Activated CD4-positive, alpha-beta T cell treated with anti-CD3 and anti-CD28 coated beads, Interleukin-2, amount 50 U/mL, for 16 hours (primary cell): ENCODE results near the gene NOTCH4.
A peak's percentile ranks its signal among the peaks of the same experiment; 100 is the strongest.
"Not testable (repeated sequence)": the region's sequence is repeated elsewhere in the genome, so short reads cannot be mapped to it uniquely, and the experiment has no call there.

Source experiments
- DNase-seq: peaks from one replicate; pipeline ENCODE4 v3.0.0-alpha.2; 2020

NOTCH4 gene

DNA sequence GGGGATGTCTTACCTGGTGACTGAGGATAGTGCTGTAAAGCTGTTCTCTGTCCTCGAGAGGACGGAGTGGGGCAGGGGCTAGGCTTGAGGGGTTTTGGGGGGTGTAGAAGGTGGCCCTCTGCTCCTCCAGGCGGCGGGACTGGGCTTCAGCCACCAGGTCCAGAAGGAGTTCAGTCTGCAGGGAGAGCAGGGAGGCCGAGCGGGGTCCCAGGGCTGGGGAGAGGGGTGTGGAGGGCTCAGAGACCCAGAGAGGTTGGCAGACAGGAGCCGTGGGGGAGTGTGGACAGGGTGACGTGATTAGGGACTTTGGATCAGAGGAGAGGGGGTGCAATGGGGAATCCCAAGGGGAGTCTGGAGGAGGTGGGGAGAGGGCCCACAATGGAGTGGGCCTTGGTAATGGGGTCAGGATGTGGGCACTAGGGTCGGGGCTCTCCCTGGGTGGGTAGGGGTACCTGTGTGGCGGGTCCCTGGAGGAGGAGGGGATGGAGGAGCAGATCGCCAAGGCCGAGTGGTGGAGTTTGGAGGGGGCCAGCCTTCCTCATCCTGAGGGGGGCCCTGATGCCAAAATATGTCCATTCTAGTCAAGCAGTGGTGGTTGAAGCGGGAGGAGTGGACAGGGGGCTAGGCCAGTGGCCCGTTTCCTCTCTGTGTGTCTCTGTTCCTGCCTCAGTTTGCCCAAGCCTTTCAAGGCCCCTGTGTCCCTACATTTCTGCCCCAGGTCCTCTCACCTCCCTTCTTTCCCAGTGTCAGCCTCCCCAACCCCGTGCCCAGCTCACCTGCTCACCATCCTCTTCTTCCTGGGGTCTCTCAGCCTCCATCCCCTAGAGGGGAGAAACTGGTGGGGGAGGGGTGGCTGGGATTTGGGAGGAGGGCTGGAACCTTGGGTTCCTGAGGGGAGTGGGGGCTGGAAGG, 31.9 kb downstream of the NOTCH4 start:
- DNase-seq, result no peak

DNA sequence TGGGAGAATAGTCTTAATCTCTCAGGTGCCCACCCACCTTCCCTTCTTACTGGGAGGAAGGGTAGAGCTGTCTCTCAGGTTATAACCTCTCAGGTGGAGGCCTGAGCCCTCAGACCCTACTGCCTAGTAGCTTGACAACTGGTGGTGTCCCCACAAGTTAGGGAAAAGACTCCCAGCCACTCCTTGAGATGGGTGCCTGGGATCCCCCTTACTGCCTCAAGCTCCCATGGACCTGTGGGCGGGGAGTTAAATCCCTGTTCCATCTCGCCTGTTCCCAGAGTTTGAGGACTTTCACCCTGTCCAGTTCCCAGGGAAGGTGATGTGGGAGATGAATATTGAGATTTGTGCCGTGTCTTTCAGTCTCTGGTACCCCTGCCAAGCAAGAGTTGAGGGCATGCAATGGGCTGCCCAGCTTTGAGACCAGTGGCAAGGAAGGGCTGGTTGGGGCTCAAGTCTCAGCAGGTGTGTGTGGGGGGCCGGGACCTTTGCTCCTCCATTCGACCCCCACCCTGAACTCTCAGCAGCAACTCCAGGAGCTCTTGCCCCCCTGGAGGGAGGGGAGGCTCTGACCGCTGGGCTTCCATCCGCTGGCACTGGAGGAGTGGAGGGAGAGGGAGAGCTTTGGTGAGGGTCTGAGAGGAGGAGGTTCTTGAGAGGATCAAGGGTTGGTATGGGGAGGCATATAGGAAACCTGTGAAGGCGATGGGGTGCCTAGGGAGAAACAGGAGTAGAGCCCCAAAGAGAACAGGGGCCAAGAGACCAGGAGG, 32.8 kb downstream of the NOTCH4 start:
- DNase-seq, result no peak

DNA sequence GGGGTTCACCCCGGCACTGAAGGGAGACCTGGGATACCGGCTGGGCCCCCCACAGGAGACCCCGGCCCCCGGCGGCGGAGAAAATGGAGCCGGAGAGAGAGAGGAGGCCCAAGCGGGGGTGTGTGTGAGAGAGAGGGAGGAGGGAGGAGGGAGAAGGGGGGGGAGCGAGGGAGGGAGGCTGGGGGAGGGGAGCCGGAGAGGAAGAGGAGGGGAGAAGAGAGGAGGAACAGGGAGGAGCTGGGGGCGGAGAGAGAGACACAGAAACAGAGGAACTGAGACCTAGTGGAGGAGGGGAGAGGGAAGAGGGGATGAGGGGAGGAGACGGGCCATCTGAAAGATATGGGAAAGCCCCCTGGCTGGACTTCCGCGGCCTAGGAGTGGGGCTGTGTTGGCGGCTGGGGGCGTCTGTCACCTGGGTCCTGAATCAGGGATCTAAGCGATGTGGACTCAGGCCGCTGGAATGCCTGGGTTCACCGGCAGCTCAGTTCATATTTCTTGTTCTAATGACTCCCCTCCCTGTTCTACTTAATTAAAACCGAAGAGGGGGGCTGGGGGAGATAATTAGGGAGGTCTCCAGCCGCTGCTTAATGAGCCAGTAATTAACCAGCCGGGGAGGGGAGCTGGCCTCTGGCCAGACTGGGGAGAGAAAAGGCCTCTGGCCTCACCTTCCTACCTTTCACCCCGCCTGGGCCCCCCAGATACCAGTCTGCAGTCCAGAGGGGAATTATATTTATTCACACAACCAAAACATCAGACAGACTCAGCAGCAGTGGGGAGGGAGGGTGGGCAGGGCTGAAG, 33.6 kb downstream of the NOTCH4 start, which contains the start of gene PBX2:
TSS of gene PBX2 (minus strand) at position 149 of the 798 bp plus-strand sequence. CDS start 287 bp downstream, outside the sequence.
- DNase-seq, result peak; percentile 93

DNA sequence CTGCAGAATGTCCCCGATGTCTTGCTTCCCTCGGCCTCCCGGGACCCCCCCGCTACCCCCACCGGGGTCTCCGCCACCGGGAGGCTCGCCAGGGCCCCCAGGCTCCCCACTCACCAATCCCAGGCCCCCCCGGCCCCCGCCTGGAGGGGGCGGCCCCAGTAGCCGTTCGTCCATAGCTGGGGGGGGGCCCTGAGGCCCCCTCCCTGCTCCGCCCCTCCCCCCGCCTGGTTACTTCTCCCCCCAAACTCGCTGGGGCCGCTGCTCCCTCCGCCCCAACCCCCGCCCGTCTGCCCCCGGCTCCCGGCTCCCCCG, 34.2 kb downstream of the NOTCH4 start:
- no peak for DNase-seq

DNA sequence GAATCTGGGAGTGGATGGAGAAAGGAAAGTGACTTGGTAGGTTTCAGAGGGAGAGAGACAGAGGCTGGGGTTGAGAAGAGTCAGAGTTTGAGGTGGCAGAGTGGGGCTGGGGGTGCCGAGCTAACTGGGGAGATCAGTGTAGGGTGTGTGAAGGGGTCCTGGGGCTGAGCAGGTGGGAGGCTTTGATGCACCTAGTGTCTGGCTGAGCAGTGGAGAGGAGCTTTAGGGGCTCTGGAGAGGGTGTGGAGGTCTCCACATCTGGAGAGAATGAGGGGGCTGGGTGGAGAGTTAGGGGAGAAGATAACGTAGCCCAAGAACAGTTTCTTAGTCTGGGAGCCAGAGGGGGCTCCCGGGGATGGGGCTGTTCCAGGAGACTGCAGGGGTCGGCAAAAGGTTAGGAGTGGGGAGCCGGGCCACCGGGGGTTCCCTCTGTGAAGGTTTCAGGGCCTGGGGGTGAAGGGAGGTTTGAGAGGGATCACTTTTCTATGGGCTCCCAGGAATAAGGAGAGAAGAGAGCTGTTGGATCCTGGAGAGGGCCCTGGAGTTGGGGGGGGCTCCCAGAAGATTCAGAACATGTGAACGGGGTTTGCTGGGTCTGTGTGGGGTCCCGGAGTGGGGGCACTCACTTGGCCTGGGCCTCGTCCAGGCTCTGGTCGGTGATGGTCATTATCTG, 34.7 kb downstream of the NOTCH4 start:
- no peak for DNase-seq

DNA sequence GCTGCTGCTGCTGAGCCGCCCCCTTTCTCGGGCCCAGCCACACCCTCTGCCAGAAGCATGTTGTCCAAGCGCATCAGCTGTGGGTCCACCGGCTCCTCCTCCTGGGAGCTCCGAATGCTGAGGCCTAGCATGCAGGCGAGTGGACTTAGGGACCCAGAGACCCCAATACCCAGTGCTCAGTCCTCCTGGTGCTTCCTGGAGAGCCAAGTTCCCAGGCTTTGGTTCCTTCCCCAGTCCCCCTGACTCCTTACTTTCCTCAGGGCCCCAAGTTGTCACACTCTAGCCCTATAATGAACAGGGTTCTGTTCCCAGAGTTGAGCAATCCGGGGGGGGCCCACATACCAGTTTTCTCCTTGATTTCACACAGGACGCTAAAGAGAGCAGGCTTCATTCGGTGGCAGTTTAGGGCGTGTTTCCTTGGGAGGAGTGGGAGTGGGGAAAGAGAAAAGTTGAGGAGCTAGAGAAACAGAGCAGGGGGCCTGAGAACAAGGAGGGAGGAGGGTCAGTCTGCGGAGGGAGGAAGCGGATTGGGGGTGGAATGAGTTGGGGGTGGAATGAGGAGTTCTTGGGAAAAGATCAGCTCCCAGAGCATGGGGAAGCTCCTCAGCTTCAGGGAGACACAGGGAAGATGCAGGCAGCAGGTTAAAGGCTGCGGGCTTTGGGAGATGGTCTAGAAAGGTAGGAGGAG, 35.3 kb downstream of the NOTCH4 start:
- no peak for DNase-seq

DNA sequence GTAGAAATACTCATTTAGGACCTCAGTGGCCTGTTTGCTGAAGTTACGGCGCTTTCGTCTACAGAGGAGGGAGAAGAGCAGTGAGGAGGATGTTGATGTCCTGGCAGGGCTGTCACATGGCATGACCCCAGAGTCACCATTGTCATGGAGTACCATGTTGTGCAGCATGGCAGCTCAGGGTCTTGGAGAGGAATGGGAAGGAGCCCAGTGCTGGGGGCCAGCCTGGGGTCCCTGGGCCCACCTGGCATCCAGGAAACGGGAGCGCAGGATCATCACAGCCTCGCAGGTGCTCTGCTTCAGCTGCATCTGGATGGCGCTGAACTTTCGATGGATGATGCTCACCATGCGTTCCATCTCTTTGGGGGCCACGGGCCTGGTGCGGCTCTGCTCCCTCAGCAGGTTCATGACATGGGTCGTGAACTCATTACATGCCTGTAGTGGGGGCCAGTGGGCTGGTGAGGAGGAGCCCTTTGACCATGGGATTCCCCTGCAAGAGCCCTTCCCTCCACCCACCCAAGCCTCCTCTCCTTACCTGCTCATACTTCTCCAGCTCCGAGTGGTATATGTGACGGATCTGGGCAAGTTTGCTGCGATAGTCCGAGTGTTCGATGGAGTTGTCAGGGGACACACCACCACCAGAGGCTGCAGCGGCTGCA, 36.0 kb downstream of the NOTCH4 start:
- DNase-seq, result not testable (repeated sequence)

DNA sequence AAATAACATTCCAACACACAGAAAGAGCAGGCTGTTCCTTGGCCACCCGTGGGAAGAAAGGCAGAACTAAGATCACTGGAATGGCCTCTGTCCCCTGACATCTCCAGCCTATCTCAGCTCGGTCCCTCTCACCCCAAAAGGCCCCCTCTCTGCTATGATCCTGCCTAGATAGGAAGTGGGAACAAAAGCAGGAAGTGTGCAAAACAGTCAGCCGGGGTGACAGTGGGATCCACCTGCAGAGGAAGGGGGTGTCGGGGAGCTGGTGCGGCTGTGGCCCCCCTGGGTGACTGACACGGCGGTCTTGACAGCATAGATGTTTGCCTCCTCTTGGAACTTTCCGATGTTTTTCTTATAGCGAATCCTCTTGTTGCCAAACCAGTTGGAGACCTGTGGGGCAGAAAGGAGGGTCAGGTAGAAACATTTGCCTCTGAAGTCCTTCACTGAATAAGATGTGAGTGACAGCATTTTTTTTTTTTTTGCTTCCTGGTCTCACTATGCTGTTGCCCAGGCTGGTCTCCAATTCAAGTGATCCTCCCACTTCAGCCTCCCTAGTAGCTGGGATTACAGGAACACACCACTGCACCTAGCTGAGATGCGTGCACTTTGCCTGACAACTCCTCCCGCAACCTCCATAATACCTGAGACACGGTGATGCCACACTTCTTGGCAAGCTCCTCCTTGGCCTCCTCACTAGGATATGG, 36.7 kb downstream of the NOTCH4 start:
- DNase-seq, result no peak

DNA sequence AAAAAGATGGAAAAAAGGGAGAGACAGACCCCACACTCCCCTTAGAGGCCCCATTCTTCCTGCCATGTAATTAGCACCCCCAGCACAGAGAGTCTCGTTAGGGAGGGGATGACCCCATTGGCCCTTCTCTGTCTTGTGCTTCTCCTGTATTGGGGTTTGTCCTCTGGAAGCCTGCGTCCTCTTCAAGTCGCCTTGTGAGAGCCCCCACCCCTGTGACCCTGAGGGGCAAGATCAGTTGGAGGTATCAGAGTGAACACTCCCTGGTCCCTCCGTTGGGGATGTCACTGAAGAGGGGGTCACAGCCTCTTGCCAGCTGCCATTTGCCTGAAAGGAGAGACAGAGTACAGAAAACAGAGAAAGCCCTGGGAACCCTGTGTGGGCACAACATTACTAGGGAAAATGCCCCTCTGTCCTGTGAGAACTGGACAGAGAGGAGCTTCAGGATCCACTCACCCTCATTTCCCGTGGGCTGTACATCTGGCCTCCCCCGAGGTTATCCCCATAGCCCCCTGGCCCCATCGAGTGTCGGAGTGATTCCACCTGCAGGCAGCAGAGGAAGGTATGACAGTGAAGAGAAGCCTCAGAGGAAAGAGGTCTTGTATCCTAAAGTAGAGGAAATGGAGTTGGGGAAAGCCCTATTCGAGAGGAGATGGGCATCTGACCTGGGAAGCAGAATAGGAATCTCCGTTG, 37.6 kb downstream of the NOTCH4 start:
- not testable (repeated sequence) for DNase-seq

DNA sequence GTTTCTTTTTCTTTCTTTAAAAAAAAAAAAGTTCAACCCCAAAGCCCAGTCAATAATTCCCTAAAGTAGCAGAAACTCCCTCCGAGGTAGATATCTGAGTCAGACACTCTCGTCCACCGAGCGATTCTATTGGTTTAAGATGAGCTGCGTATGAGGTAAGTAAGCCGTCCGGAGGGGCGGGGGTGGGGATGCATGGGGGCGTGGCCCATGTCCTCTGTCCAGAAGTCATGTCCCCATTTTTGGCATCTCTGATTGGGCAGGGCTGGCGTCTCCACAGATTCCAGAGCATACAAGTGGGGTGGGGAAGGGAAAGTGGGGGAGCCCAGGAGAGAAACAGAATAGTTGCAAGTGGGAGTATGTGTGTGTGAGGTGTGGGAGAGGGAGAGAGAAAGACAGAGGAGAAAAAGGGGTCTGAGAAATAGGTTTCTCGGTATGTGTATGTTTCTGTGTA, 38.2 kb downstream of the NOTCH4 start:
- DNase-seq, result peak; percentile 77

DNA sequence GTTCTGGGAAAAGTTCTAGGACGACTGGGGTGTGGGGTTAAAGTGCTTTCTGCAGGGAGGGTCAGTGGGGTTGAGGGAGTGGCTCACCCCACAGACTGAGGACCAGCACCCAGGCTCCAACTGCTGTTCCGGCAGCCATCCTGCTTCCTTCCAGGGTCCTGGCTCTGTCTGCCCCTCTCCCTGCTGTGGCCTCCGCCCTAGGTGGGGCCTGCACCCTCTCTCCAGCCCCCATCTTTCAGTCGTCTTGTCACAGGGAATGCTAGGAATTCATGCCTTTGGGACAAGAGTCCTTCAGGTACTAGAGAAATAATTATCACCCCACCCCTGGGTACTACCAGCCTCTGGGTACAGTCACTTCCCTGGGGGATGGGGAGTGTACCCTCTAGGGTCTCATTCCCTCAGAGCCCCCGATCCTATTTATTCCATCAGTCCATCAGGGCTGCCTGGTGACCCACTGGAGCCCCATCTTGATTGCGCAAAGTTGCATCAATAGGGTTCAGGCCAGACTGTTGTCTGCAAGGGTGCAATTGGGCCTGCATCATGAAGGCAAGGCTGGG, 39.7 kb downstream of the NOTCH4 start, which contains the start of gene AGER:
TSS of gene AGER (minus strand) at position 170 of the 557 bp plus-strand sequence. CDS start at position 139, 31 bp downstream.
- no peak for DNase-seq

DNA sequence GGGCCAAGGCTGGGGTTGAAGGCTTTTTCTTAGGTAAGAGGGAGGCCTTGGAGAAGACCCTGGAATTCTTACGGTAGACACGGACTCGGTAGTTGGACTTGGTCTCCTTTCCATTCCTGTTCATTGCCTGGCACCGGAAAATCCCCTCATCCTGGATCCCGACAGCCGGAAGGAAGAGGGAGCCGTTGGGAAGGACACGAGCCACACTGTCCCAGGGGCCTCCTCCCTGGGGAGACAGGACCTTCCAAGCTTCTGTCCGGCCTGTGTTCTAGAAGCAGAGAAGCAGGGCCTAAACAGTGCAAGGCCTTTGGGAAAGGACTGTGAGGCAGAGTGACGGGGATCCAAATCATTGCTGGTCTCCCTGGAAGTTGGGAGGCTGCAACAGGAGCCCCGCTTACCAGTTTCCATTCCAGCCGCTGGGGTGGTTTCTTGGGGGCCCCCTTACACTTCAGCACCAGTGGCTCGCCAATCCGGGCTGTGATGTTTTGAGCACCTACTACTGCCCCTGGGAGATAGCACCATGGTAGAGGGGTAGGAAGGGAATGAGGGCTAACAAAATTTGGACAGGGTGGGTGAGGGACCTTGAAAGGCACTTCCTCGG, 40.3 kb downstream of the NOTCH4 start:
- no peak for DNase-seq

DNA sequence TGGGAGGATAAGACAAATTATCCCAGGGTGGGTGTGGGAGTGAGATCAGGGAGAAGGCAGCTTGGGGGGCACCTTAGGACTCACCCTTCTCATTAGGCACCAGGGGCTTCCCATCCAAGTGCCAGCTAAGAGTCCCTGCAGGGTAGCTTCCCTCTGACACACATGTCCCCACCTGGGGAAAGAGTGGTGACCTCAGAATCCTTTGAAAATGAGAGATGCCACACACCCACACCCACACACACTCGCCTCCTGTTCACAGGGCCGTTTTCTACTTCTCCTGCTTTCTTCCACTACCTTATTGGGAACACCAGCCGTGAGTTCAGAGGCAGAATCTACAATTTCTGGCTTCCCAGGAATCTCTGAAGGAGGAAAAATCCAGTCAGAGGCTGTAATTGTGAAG, 40.8 kb downstream of the NOTCH4 start:
- DNase-seq, result no peak

DNA sequence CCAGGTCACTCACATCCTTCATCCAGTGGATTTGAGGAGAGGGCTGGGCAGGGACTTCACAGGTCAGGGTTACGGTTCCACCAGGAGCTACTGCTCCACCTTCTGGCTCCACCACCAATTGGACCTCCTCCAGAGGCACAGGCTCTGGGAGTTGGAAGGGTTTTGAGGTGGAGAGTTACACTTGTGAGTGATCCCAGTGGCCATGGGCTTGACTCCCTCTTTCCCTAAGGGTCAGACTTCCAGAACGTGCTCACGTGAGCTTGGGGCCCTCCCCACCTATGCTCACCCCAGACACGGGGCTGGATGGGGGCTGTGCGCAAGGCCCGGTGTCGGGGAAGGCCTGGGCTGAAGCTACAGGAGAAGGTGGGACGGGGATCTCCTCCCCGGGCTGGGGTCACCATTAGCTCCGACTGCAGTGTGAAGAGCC, 41.3 kb downstream of the NOTCH4 start:
- no peak for DNase-seq

DNA sequence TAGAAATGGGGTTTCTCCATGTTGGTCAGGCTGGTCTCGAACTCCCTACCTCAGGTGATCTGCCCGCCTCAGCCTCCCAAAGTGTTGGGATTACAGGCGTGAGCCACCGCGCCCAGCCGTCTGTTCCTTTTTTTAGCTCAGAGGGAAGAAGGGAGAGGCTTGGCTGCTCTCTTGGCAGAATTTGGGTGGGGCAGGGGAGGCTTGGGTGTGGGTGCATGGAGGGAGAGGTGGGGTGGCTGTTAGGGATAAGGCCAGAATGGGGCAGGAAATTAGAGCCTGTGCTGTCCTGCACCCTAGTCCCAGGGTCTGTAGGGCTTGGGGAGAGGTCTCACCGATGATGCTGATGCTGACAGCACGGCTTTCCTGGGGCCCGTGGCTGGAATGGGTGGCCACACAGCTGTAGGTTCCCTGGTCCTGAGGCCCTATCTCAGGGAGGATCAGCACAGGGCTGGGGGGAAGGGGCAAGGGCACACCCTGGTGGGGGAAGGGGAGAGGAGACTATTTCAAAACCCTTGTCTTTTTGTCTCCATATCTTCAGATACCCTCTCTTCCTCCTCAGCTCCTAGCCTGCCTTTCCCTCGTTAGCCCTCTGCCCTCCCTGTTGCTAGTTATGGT, 41.8 kb downstream of the NOTCH4 start:
- no peak for DNase-seq

DNA sequence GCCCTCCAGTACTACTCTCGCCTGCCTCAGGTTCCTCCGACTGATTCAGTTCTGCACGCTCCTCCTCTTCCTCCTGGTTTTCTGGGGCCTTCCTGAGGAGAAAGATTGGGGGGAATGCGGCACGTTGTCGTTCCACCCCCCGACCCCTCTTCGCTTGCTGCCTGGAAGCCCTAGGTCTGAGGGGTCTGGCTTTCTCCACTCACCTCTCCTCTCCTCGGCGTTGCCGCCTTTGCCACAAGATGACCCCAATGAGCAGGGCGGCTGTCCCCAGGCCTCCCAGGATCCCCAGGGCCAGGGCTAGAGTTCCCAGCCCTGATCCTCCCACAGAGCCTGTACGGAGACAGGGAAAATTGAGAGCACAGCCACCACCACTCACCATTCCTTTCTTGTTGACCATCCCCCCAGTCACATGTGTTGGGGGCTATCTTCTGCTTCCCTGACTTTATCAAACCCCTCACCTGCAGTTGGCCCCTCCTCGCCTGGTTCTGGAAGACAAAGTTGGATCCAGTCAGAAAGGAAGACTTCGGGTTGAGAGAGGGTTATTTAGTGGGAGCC, 42.6 kb downstream of the NOTCH4 start:
- no peak for DNase-seq

DNA sequence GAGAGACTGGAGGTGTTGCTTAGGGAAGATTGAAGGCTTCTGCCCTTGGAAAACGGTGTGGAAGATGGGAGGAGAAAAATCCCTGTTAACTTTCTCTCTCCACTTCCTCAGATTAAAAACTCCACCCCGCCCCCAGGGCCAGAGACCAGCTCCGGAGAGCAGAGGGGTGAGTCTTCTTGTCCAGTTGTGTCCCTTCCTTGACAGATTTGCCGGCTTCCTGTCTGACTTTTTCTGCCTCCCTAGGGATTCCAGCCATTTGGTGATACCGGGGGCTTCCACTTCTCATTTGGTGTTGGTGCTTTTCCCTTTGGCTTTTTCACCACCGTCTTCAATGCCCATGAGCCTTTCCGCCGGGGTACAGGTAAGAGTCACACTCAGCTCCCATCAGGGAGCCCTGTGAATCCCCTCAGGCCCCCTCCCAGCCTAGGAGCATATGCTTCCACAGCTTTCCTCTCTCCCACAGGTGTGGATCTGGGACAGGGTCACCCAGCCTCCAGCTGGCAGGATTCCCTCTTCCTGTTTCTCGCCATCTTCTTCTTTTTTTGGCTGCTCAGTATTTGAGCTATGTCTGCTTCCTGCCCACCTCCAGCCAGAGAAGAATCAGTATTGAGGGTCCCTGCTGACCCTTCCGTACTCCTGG, 44.0 kb downstream of the NOTCH4 start:
- no peak for DNase-seq
